Activated CD8-positive, alpha-beta memory T cell treated with anti-CD3 and anti-CD28 coated beads for 36 hours (primary cell): ENCODE measurements around the gene PTPRG. TPM values are rescaled to one million over a fixed set of nuclear protein-coding genes. Genes with fewer than 3 reads are reported as not detected.
"Not testable (repeated sequence)": the region's sequence is repeated elsewhere in the genome, so short reads cannot be mapped to it uniquely, and the experiment has no call there.

Experiments
- CTCF ChIA-PET: fragments of 350-600 bp; sonication (Branson Sonifier 250); formaldehyde crosslinking; loops from one replicate; lab custom pipeline; 2021; ENCODE audit warnings: antibody characterized with exemption; lab: Charles Lee
- POLR2A ChIA-PET: fragments of 350-600 bp; sonication (Branson Sonifier 250); formaldehyde crosslinking; loops from one replicate; lab custom pipeline; 2021; ENCODE audit warnings: antibody characterized with exemption; lab: Charles Lee
- total RNA-seq, 2 experiments: library from RNA; stranded (reverse); gene quantifications; one replicate each; pipeline ENCODE4 v1.2.3, GENCODE V29; 2021

Gene PTPRG
- total RNA-seq, 2 experiments from 2014 or later: not detected

DNA sequence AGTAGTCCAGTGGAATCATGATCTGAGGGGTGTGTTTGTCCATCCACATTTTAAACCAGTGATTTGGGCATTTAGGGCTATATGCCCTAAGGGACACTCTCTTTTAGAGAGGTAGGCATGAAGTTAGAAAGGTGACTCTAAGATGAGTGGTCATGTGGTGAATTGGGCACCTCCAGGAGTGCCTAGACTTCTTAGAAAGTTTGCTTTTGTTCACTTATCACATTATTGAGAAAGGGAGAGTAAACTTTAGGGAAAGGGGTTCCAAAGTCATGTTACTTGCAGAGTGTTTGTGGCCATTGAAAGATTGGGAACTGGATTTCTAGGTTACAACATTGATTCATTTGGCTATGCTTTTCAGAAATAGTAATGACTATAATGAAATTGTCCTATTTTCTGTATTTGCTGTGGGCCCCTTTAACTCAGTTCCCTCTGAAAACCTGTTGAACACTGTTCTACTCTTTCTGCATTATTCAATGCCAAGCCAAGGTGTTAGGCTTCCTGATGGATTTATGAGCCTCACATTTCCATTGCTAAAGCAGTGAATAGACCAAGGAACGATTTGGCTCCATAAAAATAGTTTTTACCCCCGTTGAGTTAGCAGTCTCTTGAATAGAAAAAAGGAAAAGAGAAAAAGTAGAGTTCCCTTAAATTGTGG lies 169.3 kb downstream of the PTPRG start:
- POLR2A ChIA-PET: no interaction called here
- CTCF ChIA-PET: no interaction called here

DNA sequence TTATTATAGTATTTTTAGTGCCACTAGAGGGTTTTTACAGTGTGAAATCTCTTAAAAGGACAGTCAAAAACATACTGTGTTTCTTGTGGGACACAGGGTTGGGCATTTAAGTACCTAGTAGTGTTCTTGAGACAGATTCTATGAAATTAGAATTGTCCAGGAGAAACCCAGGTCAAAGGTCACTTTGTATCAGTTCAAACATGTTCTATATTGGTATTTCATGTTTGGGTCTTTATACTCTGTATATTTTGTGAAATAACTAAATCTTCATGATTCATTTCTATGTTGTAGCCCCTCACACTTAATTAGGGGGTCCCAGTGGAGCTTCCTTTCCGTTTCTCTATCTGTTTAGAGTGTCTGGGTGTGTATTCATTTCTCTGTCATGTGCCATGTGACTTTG lies 171.6 kb downstream of the PTPRG start:
- ChIA-PET CTCF (no interaction called here), POLR2A (no interaction called here)

DNA sequence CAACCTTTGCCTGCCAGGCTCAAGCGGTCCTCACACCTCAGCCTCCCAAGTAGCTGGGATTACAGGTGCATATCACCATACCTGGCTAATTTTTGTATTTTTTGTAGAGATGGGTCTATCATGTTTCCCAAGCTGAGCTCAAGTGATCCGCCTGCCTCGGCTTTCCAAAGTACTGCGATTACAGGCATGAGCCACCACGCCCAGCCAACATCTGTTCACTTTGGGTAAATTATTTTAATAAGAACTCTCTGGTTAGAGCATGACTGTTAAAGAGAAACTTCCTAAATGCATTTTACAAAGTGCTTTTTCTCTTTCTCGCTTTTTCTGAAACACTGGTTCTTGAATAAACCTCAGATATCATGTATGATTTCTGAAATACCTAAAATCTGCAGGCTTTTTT lies 172.5 kb downstream of the PTPRG start:
- CTCF ChIA-PET: no interaction called here
- POLR2A ChIA-PET: no interaction called here

DNA sequence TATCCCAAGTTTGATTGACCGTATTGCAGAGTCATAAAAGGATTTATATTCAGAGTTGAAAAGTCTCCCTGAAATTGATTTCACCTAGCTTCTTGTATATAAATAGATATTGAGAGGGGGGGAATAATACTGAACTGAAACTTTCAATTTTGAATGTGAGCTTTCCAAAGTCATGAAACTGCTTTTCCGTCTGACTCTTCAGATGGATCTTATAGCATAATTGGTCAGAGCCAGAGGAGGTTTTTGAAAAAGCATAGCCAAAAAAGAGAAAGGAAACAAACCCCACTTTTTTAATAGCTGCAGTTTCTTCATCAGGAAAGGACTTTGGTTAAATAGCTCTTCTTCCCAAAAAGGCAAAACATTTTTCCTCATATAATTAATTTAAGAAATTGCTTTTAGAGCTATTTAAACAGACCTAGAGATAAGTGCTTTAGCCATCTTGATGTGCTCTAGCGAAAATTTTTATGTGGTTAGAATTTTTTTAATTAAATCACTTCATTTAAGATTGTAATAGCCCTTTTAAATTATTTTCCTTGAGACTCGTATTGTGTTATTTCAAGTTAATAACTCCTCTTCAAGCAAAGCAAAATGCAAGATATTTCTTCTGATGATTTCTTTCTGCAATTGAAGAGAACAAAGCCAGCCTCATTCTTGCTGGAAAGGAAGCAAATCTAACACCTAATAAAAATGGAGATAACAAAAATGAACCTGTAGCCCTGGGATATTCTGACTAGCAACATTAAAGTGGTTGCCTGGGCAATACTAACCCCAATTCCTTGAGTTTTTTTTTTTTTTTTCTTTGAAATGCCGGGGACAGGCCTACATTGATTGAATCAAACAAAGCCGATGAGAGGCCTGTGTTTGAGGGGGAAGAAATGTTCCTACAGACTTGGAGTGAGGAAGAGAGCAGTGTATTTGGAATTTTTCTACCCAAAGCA lies 173.6 kb downstream of the PTPRG start:
- POLR2A ChIA-PET: no interaction called here

DNA sequence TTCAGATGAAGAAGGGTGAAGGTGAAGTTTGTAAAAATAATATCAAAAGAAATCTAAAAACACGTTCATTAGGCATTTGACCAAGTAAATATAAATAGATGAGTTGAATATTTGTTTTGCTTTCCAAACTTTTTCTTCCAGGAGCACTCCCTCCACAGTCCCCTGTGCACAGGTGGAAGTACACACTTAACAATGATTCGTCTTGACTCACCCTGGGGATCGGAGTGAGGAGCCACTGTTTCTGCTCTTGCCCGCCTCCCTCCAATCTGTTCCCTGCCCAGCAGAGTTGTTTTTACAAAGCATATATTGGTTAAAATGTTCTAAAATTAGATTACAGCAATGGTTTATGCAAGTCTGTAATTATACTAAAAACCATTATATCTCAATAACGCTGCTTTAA lies 175.1 kb downstream of the PTPRG start:
- POLR2A ChIA-PET: no interaction called here

More for the DNA sequence above, 173.6 kb downstream of the PTPRG start:
- CTCF ChIA-PET: no interaction called here

DNA sequence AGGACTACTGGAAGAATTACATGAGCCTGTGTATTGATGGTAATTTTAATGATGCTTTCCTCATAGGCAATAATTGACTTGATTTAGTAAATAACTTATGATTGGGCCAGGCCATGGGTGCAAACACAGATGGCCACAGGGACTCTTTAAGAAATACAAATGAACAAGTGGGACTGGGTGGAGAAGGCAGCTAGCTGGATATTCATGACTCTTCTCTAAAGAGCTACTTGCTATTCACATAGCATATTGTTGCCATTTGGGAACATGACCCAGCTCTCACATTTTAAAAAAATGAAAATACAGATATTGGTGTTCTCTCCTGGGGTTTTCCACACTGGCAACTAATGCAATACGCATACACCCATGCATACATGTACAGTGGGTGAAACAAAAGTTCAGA lies 178.3 kb downstream of the PTPRG start:
- ChIA-PET POLR2A (no interaction called here), CTCF (no interaction called here)

More for the DNA sequence above, 175.1 kb downstream of the PTPRG start:
- CTCF ChIA-PET: no interaction called here

DNA sequence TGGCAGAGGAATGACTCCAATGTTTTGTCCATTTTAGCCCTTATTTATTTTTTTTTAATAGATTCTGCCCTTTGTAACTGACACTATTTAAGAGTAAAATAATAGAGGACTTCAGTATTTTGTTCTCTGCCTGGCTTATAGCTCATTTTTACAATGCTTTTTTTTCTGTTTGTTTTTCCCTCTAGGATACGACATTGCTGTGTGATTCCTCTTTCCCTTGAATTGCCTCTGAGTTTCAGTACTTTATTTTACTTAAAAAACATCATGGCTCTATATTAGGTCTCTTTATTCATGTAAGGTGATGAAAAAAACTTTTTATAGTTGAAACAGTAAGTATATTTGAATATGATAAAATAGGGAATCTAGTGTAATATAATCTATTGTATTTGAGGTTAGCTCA lies 179.1 kb downstream of the PTPRG start:
- CTCF ChIA-PET: no interaction called here
- POLR2A ChIA-PET: no interaction called here

DNA sequence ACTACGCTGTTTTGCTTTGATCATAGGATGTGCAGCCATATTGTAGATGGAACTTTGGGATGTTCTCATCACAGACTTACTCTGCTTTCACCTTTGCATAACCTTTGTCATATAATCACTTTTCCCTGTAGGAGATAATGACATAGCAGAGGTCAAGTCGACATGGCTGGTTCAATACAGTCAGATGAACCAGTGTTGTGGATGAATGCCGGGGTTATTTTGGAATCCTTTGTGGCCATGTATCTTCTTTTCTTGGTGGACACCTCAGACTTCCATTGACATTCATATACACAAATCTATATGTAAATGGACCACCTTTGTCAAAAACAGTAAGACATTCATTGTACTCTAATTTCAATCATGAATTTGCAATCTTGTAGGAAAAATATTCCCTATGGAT lies 180.2 kb downstream of the PTPRG start:
- POLR2A ChIA-PET: no interaction called here
- CTCF ChIA-PET: no interaction called here

DNA sequence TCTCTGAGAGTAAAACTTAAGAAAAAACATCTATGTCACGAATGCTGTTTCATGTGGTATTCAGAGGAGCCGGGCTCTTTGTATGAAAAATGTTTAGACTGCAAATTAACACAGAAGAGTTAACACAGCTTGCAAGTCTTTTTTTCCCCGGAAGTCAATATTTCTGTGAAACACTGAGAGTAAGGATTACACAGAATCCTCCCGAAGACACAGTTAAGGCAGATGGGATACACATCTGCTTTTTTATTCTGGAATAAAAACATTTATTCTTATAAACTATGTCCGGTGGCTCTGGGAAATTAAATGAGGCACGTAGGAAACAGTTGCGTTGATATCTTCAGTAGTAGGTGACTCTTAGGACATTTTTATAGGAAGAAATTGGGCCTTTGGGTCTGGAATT lies 180.6 kb downstream of the PTPRG start:
- CTCF ChIA-PET: interaction anchor here (0.7 kb wide), 1 partner anchor 60 kb away, joined by 3 read pairs; no protein-coding TSS in a partner anchor

DNA sequence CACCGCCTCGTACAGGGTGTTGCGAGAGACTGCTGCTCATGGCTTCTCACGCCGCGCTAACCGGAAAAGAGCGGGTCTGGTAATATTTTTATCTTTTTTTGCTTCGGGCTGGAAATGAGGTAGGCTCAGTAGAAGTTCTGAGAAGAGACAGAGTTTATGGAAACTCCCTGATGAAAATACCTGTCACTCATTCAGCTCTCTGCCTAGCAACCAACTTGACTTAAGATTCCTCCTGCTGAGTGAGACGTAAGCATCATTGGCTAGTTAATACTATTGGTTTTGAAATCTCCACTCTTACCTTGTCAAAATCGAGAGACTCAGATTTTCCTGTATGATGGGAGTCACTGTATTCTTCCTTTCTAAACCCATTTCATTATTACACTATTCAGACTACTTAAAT lies 181.7 kb downstream of the PTPRG start:
- CTCF ChIA-PET: no interaction called here

More for the DNA sequence above, 180.6 kb downstream of the PTPRG start:
- POLR2A ChIA-PET: no interaction called here

DNA sequence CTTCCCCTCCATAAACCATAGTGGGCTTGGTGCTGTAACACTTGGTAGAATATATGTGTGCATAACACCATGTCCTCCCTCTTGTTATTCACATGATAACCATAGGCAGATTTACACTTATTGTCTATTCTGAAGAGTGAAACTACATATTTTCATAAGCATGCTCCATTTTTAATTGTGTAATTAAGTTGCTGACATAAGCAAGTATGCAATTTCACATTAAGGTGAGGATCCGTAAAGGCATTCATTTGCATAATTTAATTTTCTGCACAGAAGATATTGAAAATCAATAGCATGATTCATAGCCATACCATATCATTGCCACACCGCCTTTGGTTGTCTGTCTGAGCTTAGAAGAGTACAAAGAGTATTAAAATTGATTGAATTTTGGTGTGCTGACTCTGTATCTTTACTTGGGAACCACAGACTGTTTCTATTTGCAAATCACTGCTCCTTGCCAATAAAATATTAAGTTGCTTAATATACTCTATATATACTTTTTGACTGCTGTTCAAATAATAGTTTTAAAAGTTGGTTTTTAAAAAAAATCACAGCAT lies 182.4 kb downstream of the PTPRG start:
- CTCF ChIA-PET: no interaction called here
- POLR2A ChIA-PET: no interaction called here

More for the DNA sequence above, 181.7 kb downstream of the PTPRG start:
- POLR2A ChIA-PET: no interaction called here

DNA sequence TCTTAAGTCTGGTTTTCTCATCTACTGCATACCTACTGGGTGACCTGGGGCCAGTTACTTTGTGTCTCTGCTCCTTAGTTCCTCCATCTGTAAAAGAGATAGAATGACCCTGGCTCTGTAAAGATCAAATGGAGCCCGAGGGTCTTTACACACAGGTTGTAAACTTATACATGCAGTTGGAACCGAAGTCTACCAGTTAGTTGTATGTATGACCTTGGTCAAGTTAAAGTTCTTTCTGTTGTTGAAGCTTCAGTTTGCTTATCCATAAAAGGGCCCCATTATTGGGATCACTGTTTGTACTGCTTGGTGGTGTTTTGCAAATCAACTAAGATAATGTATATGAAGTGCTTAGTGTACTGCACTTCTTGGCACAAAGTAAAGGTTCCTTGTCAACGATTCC lies 186.9 kb downstream of the PTPRG start:
- CTCF ChIA-PET: no interaction called here
- POLR2A ChIA-PET: no interaction called here

DNA sequence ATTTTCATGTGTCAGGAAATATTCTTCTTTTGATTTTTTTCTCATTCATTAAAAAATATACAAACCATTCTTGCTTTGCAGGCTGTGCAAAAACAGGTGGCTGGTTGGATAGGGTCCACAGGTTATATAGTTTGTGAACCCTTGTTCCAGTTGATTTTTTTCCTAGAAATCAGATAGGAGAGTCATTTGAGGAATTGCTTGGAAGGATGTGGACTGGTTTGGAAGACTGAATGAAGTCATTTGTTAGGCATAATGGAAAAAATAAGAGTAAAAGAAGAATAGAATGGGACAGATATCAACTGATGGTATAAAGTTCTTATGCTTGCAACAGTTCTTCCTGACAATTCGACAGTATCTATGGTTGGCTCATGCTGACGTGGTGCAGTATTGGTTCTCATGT lies 189.4 kb downstream of the PTPRG start:
- ChIA-PET POLR2A (no interaction called here), CTCF (no interaction called here)

DNA sequence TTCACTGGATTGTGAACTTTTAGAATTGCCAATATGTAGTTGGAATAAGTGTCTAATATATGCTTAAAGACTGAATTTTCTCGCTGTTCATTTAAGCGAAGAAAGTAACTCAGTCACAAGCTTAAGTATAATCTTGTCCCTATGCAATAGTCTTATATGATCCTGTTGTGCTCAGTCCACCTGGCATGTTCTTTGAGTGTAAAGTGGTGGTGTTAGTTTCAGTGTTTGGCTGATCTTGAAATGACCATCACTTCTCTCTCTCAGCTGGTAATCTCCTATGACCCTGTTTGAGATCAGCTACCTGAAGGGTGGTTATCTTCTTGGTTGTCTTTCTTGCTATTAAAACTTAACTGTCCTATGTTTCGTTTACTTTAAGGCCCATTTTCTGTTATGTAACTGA lies 197.5 kb downstream of the PTPRG start:
- ChIA-PET POLR2A (no interaction called here), CTCF (no interaction called here)

DNA sequence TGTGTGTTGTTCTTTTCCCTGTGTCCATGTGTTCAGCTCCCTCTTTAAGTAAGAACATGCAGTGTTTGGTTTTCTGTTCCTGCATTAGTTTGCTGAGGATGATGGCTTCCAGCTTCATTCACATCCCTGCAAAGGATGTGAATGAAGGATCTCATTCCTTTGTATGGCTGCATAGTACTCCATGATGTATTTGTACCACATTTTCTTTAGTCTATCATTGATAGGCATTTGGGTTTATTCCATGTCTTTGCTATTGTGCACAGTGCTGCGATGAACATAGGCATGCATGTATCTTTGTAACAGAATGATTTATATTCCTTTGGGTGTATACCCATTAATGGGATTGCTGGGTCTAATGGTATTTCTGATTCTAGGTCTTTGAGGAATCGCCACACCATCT lies 199.4 kb downstream of the PTPRG start:
- POLR2A ChIA-PET: not testable (repeated sequence)
- CTCF ChIA-PET: interaction anchor here (0.6 kb wide), 1 partner anchor 345 kb away, joined by 3 read pairs; no protein-coding TSS in a partner anchor

DNA sequence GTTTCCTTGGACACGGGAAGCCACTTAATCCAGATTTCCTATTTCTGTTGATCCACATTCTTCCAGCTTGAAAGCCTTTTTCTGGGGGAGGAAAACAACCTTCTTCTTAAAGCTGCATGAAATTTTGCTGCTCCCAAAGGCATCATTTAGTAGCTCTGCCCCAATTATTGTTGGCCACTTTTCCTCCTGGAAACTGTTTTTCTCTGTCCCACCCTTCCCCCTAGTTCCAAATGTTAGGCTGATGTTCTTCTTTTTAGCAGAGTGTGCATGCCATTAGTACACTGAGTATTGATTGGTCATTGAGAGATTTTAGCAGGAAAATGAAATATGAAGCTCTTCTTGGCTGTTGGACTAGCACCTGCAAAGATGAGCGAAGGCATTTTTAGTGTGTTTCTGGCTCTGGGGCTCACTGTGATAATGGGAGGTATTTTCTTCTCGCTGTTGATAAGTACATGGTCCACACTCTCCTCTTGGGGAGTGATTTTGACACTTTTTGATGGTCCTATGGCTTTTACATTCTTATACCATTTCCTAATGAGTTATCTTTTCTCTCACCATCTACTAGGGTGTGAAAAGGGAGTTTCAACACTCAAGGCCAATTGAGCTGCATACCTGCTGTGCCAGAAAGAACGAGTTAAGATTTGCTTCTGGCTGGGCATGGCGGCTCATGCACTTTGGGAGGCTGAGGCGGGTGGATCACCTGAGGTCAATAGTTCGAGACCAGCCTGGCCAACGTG lies 200.5 kb downstream of the PTPRG start:
- ChIA-PET CTCF (no interaction called here), POLR2A (no interaction called here)

DNA sequence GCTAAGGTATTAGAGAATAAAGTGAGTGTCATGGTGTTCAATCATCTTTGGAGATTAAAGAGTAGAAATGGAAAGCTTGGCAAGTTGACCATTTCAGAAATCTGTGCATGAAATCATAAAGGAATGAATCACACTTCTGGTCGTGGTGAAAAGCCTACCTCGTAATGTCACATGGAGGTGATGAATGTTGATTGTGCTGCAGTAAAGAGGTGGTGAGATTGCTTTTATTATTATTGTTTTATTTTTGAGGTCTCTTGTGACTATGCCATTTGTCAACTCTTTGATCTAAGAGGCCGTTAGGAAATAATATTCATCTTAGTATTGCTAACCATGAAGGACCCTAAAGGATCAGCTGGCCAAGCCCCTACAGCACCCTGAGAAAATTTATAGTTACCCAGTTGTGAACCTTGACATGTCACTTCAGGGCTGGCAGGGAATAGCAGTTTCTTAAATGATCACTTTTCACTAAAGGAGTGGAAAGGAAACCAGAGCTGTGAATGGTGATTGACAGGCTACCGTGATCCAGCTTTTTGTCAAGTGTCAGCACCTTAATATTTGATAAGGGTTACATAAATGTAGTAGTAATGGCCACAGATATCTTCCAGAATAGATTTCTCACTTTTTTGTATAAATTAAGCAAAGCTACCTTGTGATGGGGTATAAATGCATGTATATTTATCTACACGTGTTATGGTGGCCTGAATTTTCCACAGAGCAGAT lies 203.9 kb downstream of the PTPRG start:
- ChIA-PET POLR2A (no interaction called here), CTCF (no interaction called here)

DNA sequence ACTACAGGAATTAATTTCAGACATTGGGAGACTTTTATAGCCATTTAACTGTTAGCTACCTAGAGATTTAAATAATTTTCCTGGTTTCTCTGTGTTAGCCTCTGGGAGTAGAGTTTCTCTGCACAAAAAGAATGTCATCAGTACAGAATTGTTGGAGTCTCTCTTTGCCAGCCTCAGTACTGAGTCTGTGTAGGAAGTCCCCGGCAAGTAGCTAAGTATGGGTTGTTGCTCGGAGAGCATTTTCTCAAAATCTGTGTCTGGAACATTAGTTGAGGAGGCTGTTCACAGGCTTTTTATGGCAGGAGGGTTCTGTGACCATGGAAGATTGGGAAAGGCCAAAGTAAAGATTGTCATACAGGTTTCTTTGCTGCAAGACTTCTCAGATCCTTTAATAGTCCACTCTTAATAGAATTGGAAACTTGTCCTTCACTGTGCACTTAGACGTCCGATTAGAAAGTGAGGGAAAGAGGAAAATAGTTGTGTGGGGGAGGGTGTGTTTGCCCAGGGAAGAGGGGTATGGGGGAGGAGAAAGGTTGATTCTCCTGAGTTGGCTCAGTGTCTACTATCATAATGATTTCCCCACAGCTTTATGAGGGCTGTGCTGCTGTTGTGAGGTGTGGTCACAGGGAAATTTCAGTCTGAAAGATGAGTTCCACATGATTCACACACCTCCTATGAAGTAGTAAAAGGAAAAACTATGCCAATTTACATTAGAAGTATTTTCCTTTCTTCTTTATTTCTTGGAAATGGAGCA lies 207.1 kb downstream of the PTPRG start:
- POLR2A ChIA-PET: no interaction called here
- CTCF ChIA-PET: no interaction called here
